Activated naive CD4-positive, alpha-beta T cell treated with anti-CD3 and anti-CD28 coated beads, Interleukin-2, amount 10 ng/mL, durations not matched to agents 7 days and 5 days (primary cell): ENCODE results near the gene NELL2.
"Not testable (repeated sequence)": the region's sequence is repeated elsewhere in the genome, so short reads cannot be mapped to it uniquely, and the experiment has no call there.

ENCODE experiments used
- CTCF ChIA-PET: fragments of 350-600 bp; sonication (Branson Sonifier 250); formaldehyde crosslinking; loops from one replicate; lab custom pipeline; 2021; ENCODE audit warnings: antibody characterized with exemption; lab: Charles Lee
- DNase-seq: peaks from one replicate; pipeline ENCODE4 v3.0.0-alpha.2; 2020
- H3K27ac Mint-ChIP-seq: one replicate; pipeline ENCODE4 v1.8.0; 2021; ENCODE audit warnings: mild to moderate bottlenecking, moderate library complexity, mixed read lengths
- H3K27me3 Mint-ChIP-seq: one replicate; pipeline ENCODE4 v1.8.0; 2021; ENCODE audit warnings: mild to moderate bottlenecking, mixed read lengths
- H3K36me3 Mint-ChIP-seq: one replicate; pipeline ENCODE4 v1.8.0; 2021; ENCODE audit warnings: mixed read lengths
- H3K4me1 Mint-ChIP-seq: one replicate; pipeline ENCODE4 v1.8.0; 2021; ENCODE audit warnings: mixed read lengths
- H3K4me3 Mint-ChIP-seq: one replicate; pipeline ENCODE4 v1.8.0; 2021; ENCODE audit warnings: mild to moderate bottlenecking, moderate library complexity, mixed read lengths
- H3K9me3 Mint-ChIP-seq: one replicate; pipeline ENCODE4 v1.8.0; 2021; ENCODE audit warnings: mixed read lengths

Gene NELL2

DNA sequence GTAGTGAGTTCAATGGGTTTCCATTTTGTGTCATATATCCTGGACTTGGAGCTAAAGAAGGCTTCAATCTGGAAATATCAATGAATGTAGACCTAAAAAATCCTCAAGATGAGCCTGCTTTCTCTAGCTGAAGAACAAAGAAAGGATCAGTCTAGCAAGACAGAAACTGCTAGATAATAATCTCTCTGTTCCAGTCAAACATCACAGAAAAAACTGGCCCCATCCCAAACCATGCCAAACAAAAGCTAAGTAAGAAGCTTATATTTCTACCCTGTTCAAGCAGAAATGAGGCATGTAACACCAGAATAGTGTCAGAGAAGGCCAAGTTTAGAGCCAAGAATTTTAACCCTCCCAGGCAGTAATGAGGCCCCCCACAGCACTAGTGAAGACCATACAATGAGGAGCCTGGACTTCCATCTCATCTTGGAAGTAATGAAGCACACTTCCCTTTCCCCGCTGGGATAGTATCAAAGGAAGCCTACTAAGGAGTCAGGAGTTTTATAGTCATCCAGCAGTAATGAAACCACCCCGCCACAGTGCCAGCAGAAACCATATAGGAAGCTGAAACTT lies 95.8 kb downstream of the NELL2 start:
- CTCF ChIA-PET, result interaction anchor here (1.0 to 3.8 kb wide), 2 partner anchors 31 to 94 kb away, joined by 3 to 15 read pairs; no protein-coding TSS in a partner anchor

DNA sequence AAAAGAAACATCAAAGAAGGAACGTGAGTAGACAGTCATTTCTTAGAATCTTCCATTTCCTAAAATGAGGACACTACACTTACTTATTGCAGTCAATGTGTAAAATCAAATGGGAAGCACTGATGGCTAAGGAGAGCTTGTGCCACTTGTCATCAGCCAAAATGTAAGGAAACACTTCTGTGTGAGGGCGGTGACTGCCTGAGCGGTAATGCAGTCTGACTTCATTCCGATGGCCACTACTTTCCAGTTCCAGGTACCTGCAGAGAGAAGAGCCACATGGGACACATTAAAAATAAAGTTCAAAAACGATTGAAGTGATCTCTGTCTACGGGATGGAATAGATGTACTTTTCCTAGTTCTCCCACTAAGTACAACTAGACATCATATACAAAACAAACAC lies 96.3 kb downstream of the NELL2 start:
- no peak for DNase-seq
- H3K9me3 Mint-ChIP-seq, result peaks cover 9% of the 10 kb centered on the region
- no peak overlapping the region for H3K27ac Mint-ChIP-seq
- peaks cover 5% of the 10 kb centered on the region for H3K4me1 Mint-ChIP-seq
- peaks cover 14% of the 10 kb centered on the region for H3K36me3 Mint-ChIP-seq
- CTCF ChIA-PET, result interaction anchor here (1.0 to 3.8 kb wide), 2 partner anchors 31 to 95 kb away, joined by 3 to 15 read pairs; no protein-coding TSS in a partner anchor
- no peaks in the 10 kb centered on the region for H3K27me3 Mint-ChIP-seq
- H3K4me3 Mint-ChIP-seq, result no peak overlapping the region

More for the DNA sequence above, 95.8 kb downstream of the NELL2 start:
- H3K9me3 Mint-ChIP-seq, result peaks cover 11% of the 10 kb centered on the region
- no peaks in the 10 kb centered on the region for H3K27me3 Mint-ChIP-seq
- no peak for DNase-seq
- H3K27ac Mint-ChIP-seq, result no peak overlapping the region
- H3K4me1 Mint-ChIP-seq, result peaks cover 5% of the 10 kb centered on the region
- peaks cover 16% of the 10 kb centered on the region for H3K36me3 Mint-ChIP-seq
- no peak overlapping the region for H3K4me3 Mint-ChIP-seq

DNA sequence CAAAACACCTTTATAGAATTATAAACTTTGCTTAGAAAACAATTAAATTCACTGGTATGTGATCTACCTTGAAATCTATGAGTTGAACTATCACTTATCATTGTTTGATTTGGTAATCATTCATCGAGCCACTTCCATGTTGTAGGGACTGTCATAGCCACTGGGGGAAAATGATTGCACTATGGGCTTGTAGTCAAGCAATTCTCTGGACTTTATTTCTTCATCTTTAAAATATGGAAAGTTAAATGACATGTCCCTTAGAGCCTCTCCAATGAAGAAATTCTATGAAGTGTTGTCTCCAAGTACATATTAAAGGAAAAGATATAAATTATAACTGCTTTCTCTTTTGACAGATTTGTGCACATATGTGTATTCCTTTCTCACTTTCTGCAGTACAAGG lies 97.3 kb downstream of the NELL2 start:
- peaks cover 5% of the 10 kb centered on the region for H3K4me1 Mint-ChIP-seq
- CTCF ChIA-PET, result no interaction called here
- H3K27ac Mint-ChIP-seq, result no peak overlapping the region
- peaks cover 8% of the 10 kb centered on the region for H3K36me3 Mint-ChIP-seq
- peaks cover 9% of the 10 kb centered on the region for H3K9me3 Mint-ChIP-seq
- no peak for DNase-seq
- no peaks in the 10 kb centered on the region for H3K27me3 Mint-ChIP-seq
- H3K4me3 Mint-ChIP-seq, result no peak overlapping the region

DNA sequence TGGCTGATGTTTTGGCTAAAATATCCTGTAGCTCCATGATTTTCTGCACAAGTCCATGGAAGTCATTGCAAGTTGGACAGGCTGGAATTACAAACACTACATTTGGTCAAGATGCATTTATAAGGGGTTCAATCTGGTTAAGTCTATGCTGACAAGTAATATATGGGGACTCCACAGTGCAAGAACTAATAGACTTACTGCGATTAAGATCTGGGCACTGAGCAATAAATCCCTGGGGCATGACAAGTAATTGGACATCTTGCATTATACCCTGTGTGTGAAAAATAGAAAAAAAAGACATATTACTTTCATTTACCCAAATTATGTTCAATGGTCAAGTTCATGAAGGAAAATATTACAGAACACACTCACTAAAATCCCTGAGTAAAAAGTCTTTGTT lies 99.1 kb downstream of the NELL2 start:
- Mint-ChIP-seq H3K9me3 (peaks cover 9% of the 10 kb centered on the region), H3K27ac (no peak overlapping the region), H3K27me3 (no peaks in the 10 kb centered on the region), H3K4me3 (no peak overlapping the region), H3K4me1 (peaks cover 5% of the 10 kb centered on the region), H3K36me3 (peaks cover 9% of the 10 kb centered on the region)
- CTCF ChIA-PET, result interaction anchor here (1.1 to 3.3 kb wide), 7 partner anchors 9 to 154 kb away, joined by 3 to 47 read pairs (median 4); partner anchors contain the start of gene NELL2
- no peak for DNase-seq

DNA sequence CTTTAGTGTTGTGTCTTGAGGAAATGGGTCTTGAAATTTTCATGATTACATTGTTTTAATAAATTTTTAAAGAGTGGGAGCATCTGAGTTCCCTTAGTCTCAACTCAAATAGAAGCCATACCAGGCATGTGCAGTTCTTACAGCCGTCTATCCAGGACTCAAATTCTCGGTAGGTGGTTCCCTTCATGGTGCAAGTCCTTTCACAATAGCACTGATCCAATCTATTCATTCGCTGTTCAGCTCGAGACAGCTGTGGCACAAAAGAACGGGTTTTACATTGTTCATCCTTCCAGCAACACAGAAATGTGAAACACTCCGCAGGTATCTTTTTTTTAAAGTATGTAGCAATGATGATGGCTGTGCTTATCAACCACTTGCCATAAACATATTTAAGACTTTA lies 100.2 kb downstream of the NELL2 start:
- H3K9me3 Mint-ChIP-seq, result peaks cover 5% of the 10 kb centered on the region
- CTCF ChIA-PET, result interaction anchor here (1.0 to 3.3 kb wide), 8 partner anchors 8 to 514 kb away, joined by 3 to 47 read pairs (median 5); partner anchors contain the start of gene NELL2
- DNase-seq, result no peak
- no peak overlapping the region for H3K27ac Mint-ChIP-seq
- no peak overlapping the region for H3K4me3 Mint-ChIP-seq
- no peaks in the 10 kb centered on the region for H3K27me3 Mint-ChIP-seq
- peaks cover 6% of the 10 kb centered on the region for H3K36me3 Mint-ChIP-seq
- peaks cover 5% of the 10 kb centered on the region for H3K4me1 Mint-ChIP-seq

DNA sequence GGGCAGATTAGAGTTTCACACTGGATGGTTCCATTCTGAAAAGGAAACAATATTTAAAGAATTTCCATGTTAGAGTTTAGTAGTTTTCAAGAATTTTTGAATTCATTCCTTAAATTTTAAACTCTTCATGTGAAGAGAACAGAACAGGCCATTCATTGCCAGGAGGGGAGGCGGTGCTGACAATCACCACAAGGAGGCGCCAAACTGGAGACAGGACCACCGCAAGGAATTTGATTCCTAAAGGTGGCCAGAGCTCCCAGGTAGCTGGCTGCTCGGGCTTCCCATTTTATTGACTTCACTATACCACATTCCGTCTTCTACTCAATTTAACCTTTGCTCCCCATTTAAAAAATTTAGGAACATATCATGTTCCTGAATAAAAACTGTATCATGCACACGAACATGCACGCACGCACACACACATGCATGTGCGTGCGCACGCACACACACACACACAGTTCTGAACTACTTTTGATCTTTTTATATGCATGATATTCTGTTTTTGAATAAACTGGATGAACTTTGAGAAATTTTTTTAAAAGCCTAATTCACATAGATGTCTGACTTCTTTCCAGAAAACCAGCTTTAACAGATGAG lies 101.2 kb downstream of the NELL2 start:
- Mint-ChIP-seq H3K9me3 (no peaks in the 10 kb centered on the region), H3K4me1 (no peaks in the 10 kb centered on the region), H3K4me3 (no peak overlapping the region), H3K27me3 (no peaks in the 10 kb centered on the region), H3K36me3 (peaks cover 6% of the 10 kb centered on the region), H3K27ac (no peak overlapping the region)
- CTCF ChIA-PET, result interaction anchor here (0.6 to 3.3 kb wide), 15 partner anchors 10 to 829 kb away, joined by 3 to 47 read pairs (median 3); partner anchors contain the start of gene NELL2
- peak; percentile 71 for DNase-seq

DNA sequence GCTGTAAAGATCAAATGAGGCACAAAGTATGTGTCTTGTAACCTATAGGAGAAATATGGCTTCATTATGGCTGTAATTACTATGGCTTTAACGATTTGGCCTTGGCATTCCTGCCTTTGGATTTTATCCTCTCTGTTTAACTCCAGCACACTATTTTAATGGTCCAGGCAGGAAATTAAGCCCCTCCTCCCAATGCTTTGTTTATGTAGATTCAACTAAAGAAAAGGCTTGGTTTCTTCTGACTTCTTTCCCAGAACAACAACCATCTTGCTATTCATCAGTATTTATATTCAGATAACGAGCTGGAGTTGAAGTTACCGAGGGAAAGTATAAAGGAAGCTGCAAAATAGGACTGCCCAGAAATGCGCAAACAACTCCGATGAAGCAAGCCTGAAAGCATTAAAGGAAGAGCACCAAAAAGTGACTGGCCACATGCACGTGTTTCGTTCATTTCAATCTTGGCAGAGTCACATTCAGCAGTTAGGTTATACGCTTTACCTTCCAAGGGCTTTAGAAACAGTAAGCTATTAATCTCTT lies 104.6 kb downstream of the NELL2 start:
- Mint-ChIP-seq H3K4me3 (no peak overlapping the region), H3K36me3 (peaks cover 1% of the 10 kb centered on the region), H3K4me1 (no peaks in the 10 kb centered on the region), H3K9me3 (no peaks in the 10 kb centered on the region), H3K27me3 (no peaks in the 10 kb centered on the region), H3K27ac (no peak overlapping the region)
- DNase-seq, result no peak
- CTCF ChIA-PET, result interaction anchor here (1.5 kb wide), 1 partner anchor 159 kb away, joined by 4 read pairs; no protein-coding TSS in a partner anchor

DNA sequence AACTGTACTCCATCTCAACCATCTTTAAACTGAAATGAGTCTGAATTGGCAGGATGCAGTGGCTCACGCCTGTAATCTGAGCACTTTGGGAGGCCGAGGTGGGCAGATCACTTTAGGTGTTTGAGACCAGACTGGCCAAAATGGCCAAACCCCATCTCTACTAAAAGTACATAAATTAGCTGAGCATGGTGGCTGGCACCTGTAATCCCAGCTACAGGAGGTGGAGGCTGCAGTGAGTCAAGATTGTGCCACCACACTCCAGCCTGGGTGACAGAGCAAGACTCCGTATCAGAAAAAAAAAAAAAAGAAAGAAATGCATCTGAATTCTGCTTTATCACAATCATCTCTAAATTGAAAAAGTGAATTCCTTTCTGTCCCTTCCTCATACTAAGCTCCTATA lies 110.3 kb downstream of the NELL2 start:
- no peak overlapping the region for H3K27ac Mint-ChIP-seq
- no peaks in the 10 kb centered on the region for H3K27me3 Mint-ChIP-seq
- no peak for DNase-seq
- CTCF ChIA-PET, result interaction anchor here (0.6 to 1.7 kb wide), 4 partner anchors 9 to 184 kb away, joined by 3 to 7 read pairs (median 5); partner anchors contain the start of gene NELL2
- no peaks in the 10 kb centered on the region for H3K4me1 Mint-ChIP-seq
- peaks cover 2% of the 10 kb centered on the region for H3K36me3 Mint-ChIP-seq
- no peak overlapping the region for H3K4me3 Mint-ChIP-seq
- no peaks in the 10 kb centered on the region for H3K9me3 Mint-ChIP-seq

DNA sequence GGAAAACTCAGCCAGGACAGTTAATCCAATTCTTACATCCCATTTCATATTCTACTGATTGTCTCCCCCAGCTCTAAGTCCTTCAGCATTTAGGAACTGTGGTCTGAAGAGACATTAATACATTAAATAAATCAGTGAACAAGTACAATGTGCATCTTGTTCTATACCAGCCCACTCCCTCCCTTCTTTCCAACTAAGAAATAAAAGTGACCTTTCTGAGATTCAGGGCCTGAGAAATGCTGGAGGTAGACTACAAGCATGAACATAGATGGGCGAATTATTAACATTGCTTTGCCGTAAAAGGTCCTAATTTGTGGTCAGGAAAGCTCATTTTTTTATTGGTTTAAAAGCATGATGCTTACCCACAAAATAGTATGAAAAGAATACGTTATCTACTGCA lies 113.1 kb downstream of the NELL2 start:
- Mint-ChIP-seq H3K27ac (no peak overlapping the region), H3K27me3 (no peaks in the 10 kb centered on the region), H3K4me1 (no peaks in the 10 kb centered on the region), H3K36me3 (peaks cover 14% of the 10 kb centered on the region), H3K4me3 (no peak overlapping the region), H3K9me3 (no peaks in the 10 kb centered on the region)
- CTCF ChIA-PET, result no interaction called here
- no peak for DNase-seq

DNA sequence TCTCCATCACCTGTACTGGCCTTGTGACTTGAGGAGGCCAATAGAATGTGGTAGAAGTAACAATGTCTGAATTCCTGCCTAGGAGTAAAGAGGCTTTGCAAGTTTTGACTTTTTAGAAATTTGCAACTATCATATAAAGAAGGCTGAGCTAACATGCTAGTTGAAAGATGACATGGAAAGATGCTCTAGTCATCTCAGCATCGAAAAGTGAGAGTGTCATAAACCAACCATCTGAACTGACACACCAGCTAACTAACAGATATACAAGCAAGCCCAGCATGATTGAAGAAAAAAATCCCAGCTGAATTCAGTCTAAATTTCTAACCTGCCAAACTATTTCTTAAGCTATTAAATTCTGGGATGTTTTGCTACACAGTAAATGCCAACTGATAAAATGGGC lies 116.8 kb downstream of the NELL2 start:
- CTCF ChIA-PET, result interaction anchor here (1.5 kb wide), 1 partner anchor 18 kb away, joined by 3 read pairs; no protein-coding TSS in a partner anchor
- Mint-ChIP-seq H3K27me3 (no peaks in the 10 kb centered on the region), H3K27ac (no peak overlapping the region), H3K4me3 (no peak overlapping the region), H3K4me1 (no peaks in the 10 kb centered on the region), H3K9me3 (no peaks in the 10 kb centered on the region), H3K36me3 (peaks cover 14% of the 10 kb centered on the region)
- no peak for DNase-seq

DNA sequence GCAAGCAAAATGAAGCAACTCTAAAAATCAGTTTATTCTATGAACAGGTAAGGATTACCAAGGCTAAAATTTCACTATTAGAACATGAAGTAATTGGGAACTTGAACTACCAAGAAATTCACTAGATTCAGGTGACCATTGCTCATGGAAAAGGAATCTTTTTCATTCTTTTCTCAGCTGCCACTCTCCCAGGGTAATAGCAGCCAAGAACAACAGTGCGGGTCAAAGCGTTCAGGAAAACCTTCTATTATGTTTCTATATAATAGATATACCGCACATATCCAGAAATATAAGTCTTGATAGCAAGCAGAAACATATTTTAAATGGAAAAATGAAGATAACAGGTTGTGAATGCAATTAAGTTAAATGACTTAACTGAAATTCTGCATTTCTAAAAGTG lies 125.6 kb downstream of the NELL2 start:
- H3K4me1 Mint-ChIP-seq, result no peaks in the 10 kb centered on the region
- H3K9me3 Mint-ChIP-seq, result peaks cover 4% of the 10 kb centered on the region
- peaks cover 10% of the 10 kb centered on the region for H3K36me3 Mint-ChIP-seq
- no peak for DNase-seq
- no peaks in the 10 kb centered on the region for H3K27me3 Mint-ChIP-seq
- CTCF ChIA-PET, result no interaction called here
- H3K4me3 Mint-ChIP-seq, result no peak overlapping the region
- no peak overlapping the region for H3K27ac Mint-ChIP-seq

DNA sequence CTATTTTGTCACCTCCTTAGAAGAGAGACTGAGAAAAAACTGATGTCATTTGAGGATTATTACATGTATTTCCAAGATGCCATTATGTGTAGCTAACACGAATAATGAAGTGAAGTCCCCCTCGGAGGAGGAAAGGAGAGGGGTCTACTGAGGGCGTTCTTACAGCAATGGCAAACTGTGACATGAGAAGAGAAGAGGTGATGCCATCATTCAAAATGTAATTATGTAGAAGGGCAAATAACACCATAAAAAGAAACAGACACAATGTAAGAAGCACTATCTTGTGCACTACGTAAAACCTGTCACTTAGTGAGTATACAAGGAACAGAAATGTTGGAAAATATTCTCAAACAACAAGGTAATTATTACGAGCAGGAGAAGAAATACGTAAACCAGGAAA lies 126.5 kb downstream of the NELL2 start:
- Mint-ChIP-seq H3K36me3 (peaks cover 11% of the 10 kb centered on the region), H3K27ac (no peak overlapping the region), H3K27me3 (no peaks in the 10 kb centered on the region), H3K9me3 (peaks cover 4% of the 10 kb centered on the region), H3K4me1 (no peaks in the 10 kb centered on the region), H3K4me3 (no peak overlapping the region)
- DNase-seq, result no peak
- CTCF ChIA-PET, result no interaction called here

DNA sequence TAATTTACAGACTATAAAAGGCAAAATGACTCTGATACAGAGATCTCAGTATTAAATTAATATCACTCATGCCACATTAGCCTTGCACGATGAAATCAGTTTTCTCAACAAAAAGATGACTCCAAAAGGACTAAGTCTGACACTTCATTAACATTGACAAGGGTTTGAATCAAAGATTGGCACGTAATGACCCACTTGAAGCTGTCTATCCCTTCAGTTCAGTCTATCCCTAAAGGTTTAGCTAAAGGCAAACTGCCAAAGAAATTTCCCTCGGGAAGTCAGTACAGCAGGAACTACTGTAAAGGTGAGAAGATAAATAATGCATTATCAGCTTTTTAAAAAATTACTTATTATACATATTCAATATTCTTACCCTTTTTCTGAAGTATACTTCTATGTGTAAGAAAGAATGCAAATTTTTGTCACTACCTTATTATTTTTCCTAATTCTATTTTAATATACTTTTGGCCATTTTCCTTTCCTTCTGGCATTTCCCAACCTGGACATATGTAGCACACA lies 127.1 kb downstream of the NELL2 start:
- H3K27me3 Mint-ChIP-seq, result no peaks in the 10 kb centered on the region
- H3K27ac Mint-ChIP-seq, result no peak overlapping the region
- DNase-seq, result no peak
- H3K4me1 Mint-ChIP-seq, result no peaks in the 10 kb centered on the region
- H3K36me3 Mint-ChIP-seq, result peaks cover 11% of the 10 kb centered on the region
- no peak overlapping the region for H3K4me3 Mint-ChIP-seq
- CTCF ChIA-PET, result no interaction called here
- peaks cover 4% of the 10 kb centered on the region for H3K9me3 Mint-ChIP-seq

DNA sequence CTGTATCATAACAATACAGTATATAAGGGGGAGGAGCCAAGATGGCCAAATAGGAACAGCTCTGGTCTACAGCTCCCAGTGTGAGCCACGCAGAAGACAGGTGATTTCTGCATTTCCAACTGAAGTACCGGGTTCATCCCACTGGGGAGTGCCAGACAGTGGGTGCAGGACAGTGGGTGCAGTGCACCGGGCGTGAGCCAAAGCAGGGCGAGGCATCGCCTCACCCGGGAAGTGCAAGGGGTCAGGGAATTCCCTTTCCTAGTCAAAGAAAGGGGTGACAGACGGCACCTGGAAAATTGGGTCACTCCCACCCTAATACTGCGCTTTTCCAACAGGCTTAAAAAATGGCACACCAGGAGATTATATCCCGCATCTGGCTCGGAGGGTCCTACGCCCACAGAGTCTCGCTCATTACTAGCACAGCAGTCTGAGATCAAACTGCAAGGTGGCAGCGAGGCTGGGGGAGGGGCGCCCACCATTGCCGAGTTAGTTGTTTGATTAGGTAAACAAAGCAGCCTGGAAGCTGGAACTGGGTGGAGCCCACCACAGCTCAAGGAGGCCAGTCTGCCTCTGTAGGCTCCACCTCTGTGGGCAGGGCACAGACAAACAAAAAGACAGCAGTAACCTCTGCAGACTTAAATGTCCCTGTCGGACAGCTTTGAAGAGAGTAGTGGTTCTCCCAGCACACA lies 134.7 kb downstream of the NELL2 start:
- not testable (repeated sequence) for H3K4me3 Mint-ChIP-seq, H3K27me3 Mint-ChIP-seq, H3K27ac Mint-ChIP-seq, H3K9me3 Mint-ChIP-seq, DNase-seq, H3K4me1 Mint-ChIP-seq
- CTCF ChIA-PET, result interaction anchor here (0.7 kb wide), 1 partner anchor 71 kb away, joined by 3 read pairs; no protein-coding TSS in a partner anchor
- peaks cover 13% of the 10 kb centered on the region for H3K36me3 Mint-ChIP-seq
